Mesothelial cell of epicardium (in vitro differentiated cells): ENCODE data around the gene TRIM41. TPM values are rescaled to one million over a fixed set of nuclear protein-coding genes. Genes with fewer than 3 reads are reported as not detected.
"Not testable (repeated sequence)": the region's sequence is repeated elsewhere in the genome, so short reads cannot be mapped to it uniquely, and the experiment has no call there.

Experiments used
- DNase-seq, 2 experiments: peaks; one replicate each; pipeline ENCODE4 v3.0.0; 2021; ENCODE audit warnings: low spot score in 2 of 2; ENCODE audit not compliant: unreplicated experiment in 2 of 2
- H3K27ac Mint-ChIP-seq: 2 replicates; pipeline ENCODE4 v1.8.0; 2021; ENCODE audit warnings: mixed read lengths
- H3K27me3 Mint-ChIP-seq: 2 replicates; pipeline ENCODE4 v1.8.0; 2021; ENCODE audit warnings: low read depth, mixed read lengths
- H3K36me3 Mint-ChIP-seq: 2 replicates; pipeline ENCODE4 v1.8.0; 2021; ENCODE audit warnings: mixed read lengths
- H3K4me1 Mint-ChIP-seq: 2 replicates; pipeline ENCODE4 v1.8.0; 2021; ENCODE audit warnings: mixed read lengths
- H3K4me3 Mint-ChIP-seq: 2 replicates; pipeline ENCODE4 v1.8.0; 2021; ENCODE audit warnings: mild to moderate bottlenecking, moderate library complexity, mixed read lengths
- H3K9me3 Mint-ChIP-seq: 2 replicates; pipeline ENCODE4 v1.8.0; 2021; ENCODE audit warnings: mixed read lengths
- CTCF ChIP-seq: fragments of 200-600 bp; sonication (generic); IDR thresholded peaks from one replicate; pipeline ENCODE4 v1.5.0; 2021; ENCODE audit warnings: antibody characterized with exemption; ENCODE audit not compliant: unreplicated experiment
- microRNA-seq: library from miRNA; unstranded; fragments of <30 nt; microRNA quantifications from one replicate; pipeline ENCODE4 v1.2.0, GENCODE V29; 2021; ENCODE audit warnings: inconsistent platforms, mixed read lengths
- total RNA-seq: library from RNA; stranded (reverse); gene quantifications from 3 replicates; pipeline ENCODE4 v1.2.1, GENCODE V29; 2021

The TRIM41 gene
- total RNA-seq, 1 donor from 2014 or later: 27.9 TPM

- DNase-seq: no peak
- Mint-ChIP-seq H3K27ac (no peak overlapping the region), H3K36me3 (no peaks in the 10 kb centered on the region), H3K4me3 (no peak overlapping the region), H3K27me3 (no peaks in the 10 kb centered on the region), H3K9me3 (no peaks in the 10 kb centered on the region), H3K4me1 (peaks cover 7% of the 10 kb centered on the region)
- no peak for TF ChIP-seq CTCF
Measured at GRCh38 chr5:181281984-181282316, 58.9 kb downstream of the TRIM41 start.

GRCh38 chr5:181282415-181282814 is 59.3 kb downstream of the TRIM41 start:
- not testable (repeated sequence) for H3K27ac Mint-ChIP-seq, DNase-seq, H3K9me3 Mint-ChIP-seq, H3K36me3 Mint-ChIP-seq, H3K4me1 Mint-ChIP-seq, H3K27me3 Mint-ChIP-seq
- peak overlapping the region; percentile 41 for H3K4me3 Mint-ChIP-seq

- Mint-ChIP-seq H3K4me3 (peak overlapping the region; percentile 41), H3K4me1 (peaks cover 7% of the 10 kb centered on the region), H3K36me3 (no peaks in the 10 kb centered on the region), H3K27ac (no peak overlapping the region), H3K9me3 (no peaks in the 10 kb centered on the region), H3K27me3 (no peaks in the 10 kb centered on the region)
- DNase-seq: no peak
- TF ChIP-seq CTCF: no peak
Measured at GRCh38 chr5:181282874-181283273, 59.8 kb downstream of the TRIM41 start.

GRCh38 chr5:181283347-181283746 is 60.3 kb downstream of the TRIM41 start:
- H3K36me3 Mint-ChIP-seq: peaks cover 3% of the 10 kb centered on the region

GRCh38 chr5:181283841-181284755 is 61.0 kb downstream of the TRIM41 start:
- peak; percentile 67 for TF ChIP-seq CTCF
- Mint-ChIP-seq H3K27ac (peak overlapping the region; percentile 79), H3K4me3 (peak overlapping the region; percentile 44)

More at GRCh38 chr5:181283347-181283746, 60.3 kb downstream of the TRIM41 start:
- Mint-ChIP-seq H3K9me3 (no peaks in the 10 kb centered on the region), H3K4me1 (peaks cover 7% of the 10 kb centered on the region), H3K27me3 (no peaks in the 10 kb centered on the region), H3K27ac (no peak overlapping the region), H3K4me3 (peak overlapping the region; percentile 41)
- no peak for DNase-seq
- TF ChIP-seq CTCF: no peak

More at GRCh38 chr5:181283841-181284755, 61.0 kb downstream of the TRIM41 start:
- not testable (repeated sequence) for H3K36me3 Mint-ChIP-seq, H3K9me3 Mint-ChIP-seq, H3K4me1 Mint-ChIP-seq, DNase-seq, H3K27me3 Mint-ChIP-seq

Small RNA genes lying within 50 kb of the gene (microRNA-seq; reads per million reads assigned to microRNA genes)
- not detected for gene MIR4638

Other genes starting within 250 kb of the TRIM41 start
- not detected in 3 replicates for gene BTNL3, start 234.4 kb upstream of the TRIM41 start, total RNA-seq
- 0.18 TPM in 1 of 3 replicates, not detected in the others for gene BTNL9, start 183.0 kb upstream of the TRIM41 start, total RNA-seq
- gene OR2V1, start 92.1 kb upstream of the TRIM41 start, total RNA-seq: not detected in 3 replicates
- not detected in 3 replicates for gene OR2V2, start 75.7 kb upstream of the TRIM41 start, total RNA-seq
- 0.57 to 0.72 TPM (median 0.62 TPM) in 3 replicates for gene TRIM7, start 18.1 kb upstream of the TRIM41 start, total RNA-seq
- gene RACK1, start 20.6 kb downstream of the TRIM41 start, total RNA-seq: 2,008 to 2,083 TPM (median 2,030 TPM) in 3 replicates
- 12.8 to 14.6 TPM (median 13.3 TPM) in 3 replicates for gene TRIM52, start 37.9 kb downstream of the TRIM41 start, total RNA-seq
- gene OR4F3, start 144.0 kb downstream of the TRIM41 start, total RNA-seq: not detected in 3 replicates